ENCODE data around the gene TNFAIP8. TPM values are rescaled to one million over a fixed set of nuclear protein-coding genes. Genes with fewer than 3 reads are reported as not detected.

Gene TNFAIP8
- polyA plus RNA-seq, 1 of the 3 experiments (the other 2 are of a cell fraction): 31.3 TPM

- Histone ChIP-seq H3K36me3 (replicated peaks in 1 of 2; ENCODE audit: control insufficient read depth in 1 of 2, insufficient read depth in 2 of 2, low read length in 1 of 2) (no peaks in the 10 kb centered on the region), H3K4me2 (no peak overlapping the region), H2AFZ (ENCODE audit: low read depth) (no peak overlapping the region), H3F3A (replicated peaks; ENCODE audit: insufficient read depth) (no peaks in the 10 kb centered on the region), H3K9ac (no peak overlapping the region), H3K9me3 (no peaks in the 10 kb centered on the region), H3K79me2 (ENCODE audit: insufficient read depth) (peaks cover 31% of the 10 kb centered on the region; the same call in 1 of the 2 replicates), H3K4me3 (ENCODE audit: low read depth in 2 of 2, low read length in 1 of 2) (no peak overlapping the region), H3K9me2 (no peaks in the 10 kb centered on the region), H3K27me3 (ENCODE audit: insufficient read depth) (no peaks in the 10 kb centered on the region), H3K4me1 (ENCODE audit: control insufficient read depth in 1 of 2, insufficient read depth in 2 of 2, low read depth in 1 of 2, low read length in 1 of 2) (peaks cover 6 to 18% of the 10 kb centered on the region in 2 experiments; a peak in 2 of 4 replicates), H4K20me1 (ENCODE audit: insufficient read depth) (no peaks in the 10 kb centered on the region), H3K27ac (ENCODE audit: low read depth in 2 of 2, low read length in 1 of 2) (no peak overlapping the region)
- no peak for TF ChIP-seq RXRA (IDR thresholded peaks at IDR 0.05; ENCODE audit: borderline replicate concordance, low read depth)
- TF ChIP-seq TCF12 (IDR thresholded peaks at IDR 0.05): no peak
- no peak for TF ChIP-seq JUND (IDR thresholded peaks at IDR 0.05)
- no peak for TF ChIP-seq RFX5 (IDR thresholded peaks at IDR 0.05; ENCODE audit: low read length)
- TF ChIP-seq SIN3A (IDR thresholded peaks at IDR 0.05; ENCODE audit: borderline replicate concordance, low read depth, low read length): no peak
- 79% methylated on average over 5 of the region's 5 CpGs for WGBS (ENCODE audit: low lambda C conversion rate)
- POLR2A ChIA-PET: no interaction called here
- CTCF ChIA-PET: interaction anchor here (0.9 to 4.9 kb wide), 2 partner anchors 10 to 345 kb away, joined by 3 to 42 read pairs; partner anchors contain the start of gene DTWD2
- DNase-seq: no peak
These were observed 22.4 kb upstream of the TNFAIP8 start for GRCh38 chr5:119333421-119333851.

GRCh38 chr5:119335261-119335677 lies 20.6 kb upstream of the TNFAIP8 start:
- no peak overlapping the region for H3K27ac ChIP-seq (ENCODE audit: low read depth in 2 of 2, low read length in 1 of 2)
- peaks cover 34% of the 10 kb centered on the region; the same call in 1 of the 2 replicates for H3K79me2 ChIP-seq (ENCODE audit: insufficient read depth)
- no peak overlapping the region for H2AFZ ChIP-seq (ENCODE audit: low read depth)
- H3K9me3 ChIP-seq: no peaks in the 10 kb centered on the region
- no peaks in the 10 kb centered on the region for H3K36me3 ChIP-seq (replicated peaks in 1 of 2; ENCODE audit: control insufficient read depth in 1 of 2, insufficient read depth in 2 of 2, low read length in 1 of 2)
- no peak overlapping the region for H3K4me2 ChIP-seq
- no peak for DNase-seq
- ChIA-PET CTCF (interaction anchor here (0.5 to 4.9 kb wide), 15 partner anchors 11 to 347 kb away, joined by 3 to 42 read pairs (median 4); partner anchors contain the start of gene DTWD2), POLR2A (no interaction called here)
- H3K9ac ChIP-seq: no peak overlapping the region
- no peaks in the 10 kb centered on the region for H3F3A ChIP-seq (replicated peaks; ENCODE audit: insufficient read depth)
- WGBS (ENCODE audit: low lambda C conversion rate): 81% methylated on average over 4 of the region's 4 CpGs
- H3K4me1 ChIP-seq (ENCODE audit: control insufficient read depth in 1 of 2, insufficient read depth in 2 of 2, low read depth in 1 of 2, low read length in 1 of 2): peaks cover 0 to 16% of the 10 kb centered on the region in 2 experiments; a peak in 2 of 4 replicates
- no peak overlapping the region for H3K4me3 ChIP-seq (ENCODE audit: low read depth in 2 of 2, low read length in 1 of 2)
- no peaks in the 10 kb centered on the region for H3K9me2 ChIP-seq
- TF ChIP-seq MAX (IDR thresholded peaks at IDR 0.05; ENCODE audit: low read depth) (no peak), SIN3A (IDR thresholded peaks at IDR 0.05; ENCODE audit: borderline replicate concordance, low read depth, low read length) (no peak)
- no peaks in the 10 kb centered on the region for H4K20me1 ChIP-seq (ENCODE audit: insufficient read depth)
- H3K27me3 ChIP-seq (ENCODE audit: insufficient read depth): no peaks in the 10 kb centered on the region

GRCh38 chr5:119336262-119336661 lies 19.6 kb upstream of the TNFAIP8 start:
- Histone ChIP-seq H3F3A (replicated peaks; ENCODE audit: insufficient read depth) (no peaks in the 10 kb centered on the region), H3K4me3 (ENCODE audit: low read depth in 2 of 2, low read length in 1 of 2) (no peak overlapping the region), H3K27ac (ENCODE audit: low read depth in 2 of 2, low read length in 1 of 2) (peak overlapping the region in 1 of 2 experiments; percentile 11; a peak in 1 of 4 replicates), H2AFZ (ENCODE audit: low read depth) (no peak overlapping the region), H3K79me2 (ENCODE audit: insufficient read depth) (peaks cover 29% of the 10 kb centered on the region; the same call in 1 of the 2 replicates), H3K36me3 (replicated peaks in 1 of 2; ENCODE audit: control insufficient read depth in 1 of 2, insufficient read depth in 2 of 2, low read length in 1 of 2) (no peaks in the 10 kb centered on the region), H3K9me3 (no peaks in the 10 kb centered on the region), H3K9me2 (no peaks in the 10 kb centered on the region), H3K4me2 (no peak overlapping the region), H3K4me1 (ENCODE audit: control insufficient read depth in 1 of 2, insufficient read depth in 2 of 2, low read depth in 1 of 2, low read length in 1 of 2) (peaks cover 0 to 16% of the 10 kb centered on the region in 2 experiments; a peak in 2 of 4 replicates), H4K20me1 (ENCODE audit: insufficient read depth) (no peaks in the 10 kb centered on the region), H3K27me3 (ENCODE audit: insufficient read depth) (no peaks in the 10 kb centered on the region), H3K9ac (no peak overlapping the region)
- no peak for DNase-seq
- no peak for TF ChIP-seq RAD21 (IDR thresholded peaks at IDR 0.05; ENCODE audit: low read length)
- TF ChIP-seq FOXM1 (IDR thresholded peaks at IDR 0.05; ENCODE audit: low read depth): no peak
- no peak for TF ChIP-seq RFX5 (IDR thresholded peaks at IDR 0.05; ENCODE audit: low read length)
- no peak for TF ChIP-seq MXI1 (IDR thresholded peaks at IDR 0.05; ENCODE audit: low read depth, low read length)
- TF ChIP-seq RCOR1 (IDR thresholded peaks at IDR 0.05; ENCODE audit: low read length): no peak
- no peak for TF ChIP-seq POLR2AphosphoS5 (IDR thresholded peaks at IDR 0.05; ENCODE audit: low read depth, low read length)
- no peak for TF ChIP-seq GATA2 (CRISPR knock-in tag; IDR thresholded peaks at IDR 0.05)
- TF ChIP-seq MAX (IDR thresholded peaks at IDR 0.05; ENCODE audit: low read depth): no peak
- TF ChIP-seq JUND (IDR thresholded peaks at IDR 0.05): no peak
- no peak for TF ChIP-seq FOXJ3 (CRISPR knock-in tag; IDR thresholded peaks at IDR 0.05)
- no peak for TF ChIP-seq GABPA (IDR thresholded peaks at IDR 0.05; ENCODE audit: low read depth)
- no peak for TF ChIP-seq PBX3 (IDR thresholded peaks at IDR 0.05)
- no peak for TF ChIP-seq YY1 (IDR thresholded peaks at IDR 0.05; ENCODE audit: low read depth)
- no peak for TF ChIP-seq MEF2A (IDR thresholded peaks at IDR 0.05; ENCODE audit: borderline replicate concordance, low read depth)
- POLR2A ChIA-PET: no interaction called here
- 60% methylated on average over 1 of the region's 1 CpG for WGBS (ENCODE audit: low lambda C conversion rate)
- CTCF ChIA-PET: interaction anchor here (1.2 to 4.9 kb wide), 5 partner anchors 11 to 348 kb away, joined by 4 to 42 read pairs (median 22); partner anchors contain the start of genes DMXL1 and DTWD2

Measured in SK-N-SH (cell line).